GM23248 (cell line): Measurements from ENCODE around the gene H6PD. TPM values are rescaled to one million over a fixed set of nuclear protein-coding genes. Genes with fewer than 3 reads are reported as not detected.
A peak's percentile ranks its signal among the peaks of the same experiment; 100 is the strongest.

Experiments used
- DNase-seq: peaks from one replicate; pipeline ENCODE4 v3.0.0-alpha.2; 2015
- H2AFZ ChIP-seq: fragments of 200-600 bp; sonication (generic); 2 replicates; pipeline ENCODE4 v1.6.1; 2016; ENCODE audit warnings: antibody characterized with exemption
- H3F3A ChIP-seq: fragments of 200-600 bp; sonication (generic); 2 replicates; pipeline ENCODE4 v1.6.1; 2016; ENCODE audit warnings: mild to moderate bottlenecking, antibody characterized with exemption, mixed run types; ENCODE audit not compliant: insufficient read depth
- H3K27ac ChIP-seq: fragments of 200-600 bp; sonication (generic); 2 replicates; pipeline ENCODE4 v1.5.1; 2016; ENCODE audit warnings: mild to moderate bottlenecking
- H3K27me3 ChIP-seq: fragments of 200-600 bp; sonication (generic); replicated peaks from 2 replicates; pipeline ENCODE4 v1.6.1; 2016; ENCODE audit warnings: mild to moderate bottlenecking; ENCODE audit not compliant: insufficient read depth
- H3K36me3 ChIP-seq: fragments of 200-600 bp; sonication (generic); 2 replicates; pipeline ENCODE4 v1.6.1; 2016; ENCODE audit warnings: low read depth, mild to moderate bottlenecking
- H3K4me1 ChIP-seq: fragments of 200-600 bp; sonication (generic); 2 replicates; pipeline ENCODE4 v1.6.1; 2016; ENCODE audit warnings: mild to moderate bottlenecking; ENCODE audit not compliant: insufficient read depth
- H3K4me2 ChIP-seq: fragments of 200-600 bp; sonication (generic); one replicate; pipeline ENCODE4 v1.6.1; 2016; ENCODE audit warnings: mild to moderate bottlenecking; ENCODE audit not compliant: unreplicated experiment
- H3K4me3 ChIP-seq: fragments of 200-600 bp; sonication (generic); 2 replicates; pipeline ENCODE4 v1.5.1; 2016; ENCODE audit warnings: mild to moderate bottlenecking
- H3K79me2 ChIP-seq: fragments of 200-600 bp; sonication (generic); 2 replicates; pipeline ENCODE4 v1.6.1; 2016; ENCODE audit warnings: mild to moderate bottlenecking; ENCODE audit not compliant: insufficient read depth
- H3K9ac ChIP-seq: fragments of 200-600 bp; sonication (generic); 2 replicates; pipeline ENCODE4 v1.6.1; 2016; ENCODE audit warnings: mild to moderate bottlenecking
- H3K9me2 ChIP-seq: fragments of 200-600 bp; sonication (generic); 2 replicates; pipeline ENCODE4 v1.6.1; 2016; ENCODE audit warnings: mixed run types, mild to moderate bottlenecking, moderate library complexity; ENCODE audit not compliant: insufficient read depth
- H3K9me3 ChIP-seq: fragments of 200-600 bp; sonication (generic); one replicate; pipeline ENCODE4 v1.6.1; 2017; ENCODE audit warnings: low read depth
- H4K20me1 ChIP-seq: fragments of 200-600 bp; sonication (generic); 2 replicates; pipeline ENCODE4 v1.6.0; 2016; ENCODE audit not compliant: insufficient read depth
- EZH2 ChIP-seq: fragments of 200-600 bp; sonication (generic); IDR thresholded peaks from 2 replicates; pipeline ENCODE4 v1.6.1; 2018; ENCODE audit warnings: antibody characterized with exemption, mild to moderate bottlenecking; ENCODE audit not compliant: insufficient read depth, poor library complexity, severe bottlenecking
- EZH2phosphoT487 ChIP-seq: fragments of 200-600 bp; sonication (generic); IDR thresholded peaks from 2 replicates; pipeline ENCODE4 v1.6.1; 2018; ENCODE audit warnings: antibody characterized with exemption, moderate library complexity, mild to moderate bottlenecking, low read depth; ENCODE audit not compliant: insufficient read depth
- WGBS, 2 experiments: methylation state at CpG; one replicate each; pipeline ENCODE4 v1.1.6; 2015 to 2017; ENCODE audit warnings: low lambda C conversion rate in 2 of 2, low coverage in 1 of 2; ENCODE audit errors: missing lambda C conversion rate in 2 of 2; 5-methylcytosine and 5-hydroxymethylcytosine counted together
- in situ Hi-C: fragments of 300-500 bp; cut with MboI; formaldehyde crosslinking; loops from 2 replicates; pipeline ENCODE4 v1.15.0; 2020
- polyA plus RNA-seq: library from polyadenylated mRNA; unstranded; fragments of >200 nt; fragmentation: Nextera tagmentation; extraction: Ambion mirVana; gene quantifications from 2 replicates; pipeline ENCODE4 v1.2.1, GENCODE V29; 2016
- total RNA-seq: library from RNA; depleted of rRNA; stranded (reverse); fragments of >200 nt; shearing (Covaris generic); gene quantifications from 2 replicates; pipeline ENCODE4 v1.2.3, GENCODE V29; 2014

H6PD gene
- total and polyA plus RNA-seq, 2 experiments from 2014 or later, result 16.1 to 29.6 TPM

DNA sequence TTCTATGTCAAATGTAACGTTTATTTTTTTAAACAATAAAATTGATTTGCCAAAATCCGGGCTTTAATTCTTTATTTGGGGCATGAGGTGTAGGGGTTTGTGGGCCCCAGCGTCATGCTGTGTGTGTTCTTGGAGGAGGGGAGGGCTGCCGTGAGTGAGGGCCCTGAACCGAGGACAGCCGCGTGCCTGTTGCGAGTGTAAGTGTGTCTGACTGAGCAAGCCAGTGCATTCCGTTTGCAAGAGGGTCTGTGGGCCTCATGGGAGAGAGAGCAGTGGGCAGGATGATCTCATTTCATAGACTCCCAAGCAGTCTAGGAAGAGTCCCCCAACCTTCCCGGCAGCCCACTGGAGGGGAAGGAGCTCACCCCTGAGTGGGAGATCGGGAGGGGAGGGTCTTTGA is 36.7 kb downstream of the H6PD start:
- Histone ChIP-seq H2AFZ (no peak overlapping the region), H3K9ac (no peak overlapping the region), H3K4me3 (no peak overlapping the region), H3K9me2 (no peaks in the 10 kb centered on the region), H3K4me1 (peaks cover 18% of the 10 kb centered on the region), H3K4me2 (no peak overlapping the region), H3K36me3 (no peaks in the 10 kb centered on the region), H3F3A (no peaks in the 10 kb centered on the region), H3K79me2 (no peaks in the 10 kb centered on the region), H3K27ac (no peak overlapping the region), H3K27me3 (no peaks in the 10 kb centered on the region), H3K9me3 (no peaks in the 10 kb centered on the region), H4K20me1 (no peaks in the 10 kb centered on the region)
- WGBS, 2 experiments, result 80 to 87% methylated on average over 11 of the region's 11 CpGs
- DNase-seq, result no peak
- no peak for TF ChIP-seq EZH2phosphoT487
- TF ChIP-seq EZH2, result no peak
- in situ Hi-C loops, result no loop called here

DNA sequence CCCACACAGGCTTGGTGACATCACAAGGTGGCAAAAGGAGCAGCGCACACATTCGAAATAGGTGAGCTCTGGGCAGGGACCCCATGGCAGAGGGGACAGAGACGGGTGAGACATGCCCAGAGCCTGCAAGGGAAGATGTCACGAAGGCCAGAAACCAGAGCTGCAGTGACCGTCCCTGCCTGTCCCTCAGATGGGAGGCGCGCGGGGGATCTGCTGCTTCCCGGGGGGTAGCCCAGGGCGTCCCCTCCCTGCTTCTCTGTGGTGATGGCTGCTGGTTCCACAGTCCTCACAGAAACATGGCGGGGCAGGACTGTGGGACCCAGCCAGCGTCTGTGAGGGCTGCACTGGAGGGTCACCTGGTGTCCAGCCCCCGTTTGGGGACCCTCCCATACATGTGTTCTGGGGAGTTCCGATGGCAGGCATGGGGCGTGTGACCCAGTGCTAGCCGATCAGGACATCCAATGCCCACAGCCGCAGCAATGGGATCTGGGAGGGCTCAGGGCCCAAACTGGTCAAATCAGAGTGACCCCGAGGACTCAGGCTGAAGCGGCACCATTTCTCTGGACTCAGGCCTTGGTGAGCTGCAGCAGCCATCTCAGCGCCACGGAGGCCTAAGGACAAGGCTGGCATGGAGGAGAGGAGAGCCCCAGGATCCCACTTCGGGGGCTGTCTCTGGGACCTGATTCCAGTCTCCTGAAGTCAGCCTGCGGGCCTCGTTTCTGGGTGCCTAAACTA is 37.5 kb downstream of the H6PD start:
- Histone ChIP-seq H2AFZ (no peak overlapping the region), H3K4me3 (no peak overlapping the region), H3K4me1 (peaks cover 15% of the 10 kb centered on the region), H3K9me3 (no peaks in the 10 kb centered on the region), H3K27me3 (no peaks in the 10 kb centered on the region), H3K79me2 (no peaks in the 10 kb centered on the region), H3K4me2 (no peak overlapping the region), H3K36me3 (no peaks in the 10 kb centered on the region), H3K9ac (no peak overlapping the region), H3K9me2 (no peaks in the 10 kb centered on the region), H4K20me1 (no peaks in the 10 kb centered on the region), H3K27ac (no peak overlapping the region), H3F3A (no peaks in the 10 kb centered on the region)
- WGBS, 2 experiments, result 91 to 96% methylated on average over 22 to 24 of the region's 24 CpGs
- no peak for DNase-seq
- in situ Hi-C loops, result no loop called here
- TF ChIP-seq EZH2 (no peak), EZH2phosphoT487 (no peak)

DNA sequence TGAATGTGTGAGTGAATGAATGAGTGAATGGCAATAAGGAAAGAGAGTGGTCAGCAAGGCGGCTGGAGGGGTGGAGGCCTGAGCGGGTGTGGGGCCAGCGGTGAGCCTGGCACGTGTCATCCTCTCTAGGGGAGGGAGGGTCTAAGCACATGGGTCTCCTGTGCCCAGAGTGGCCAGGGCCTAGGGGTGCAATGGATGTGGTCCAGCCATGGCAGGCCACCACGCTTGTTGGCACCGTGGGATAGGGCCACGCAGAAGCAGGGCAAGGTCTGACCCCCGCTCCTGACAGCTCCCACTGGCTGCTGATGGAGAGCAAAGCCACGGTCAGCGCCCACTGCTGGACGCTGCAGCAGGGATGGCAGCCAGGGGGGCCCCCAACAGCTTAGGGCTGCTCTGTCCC is 38.6 kb downstream of the H6PD start:
- no peaks in the 10 kb centered on the region for H3K79me2 ChIP-seq
- H3F3A ChIP-seq, result no peaks in the 10 kb centered on the region
- H3K27ac ChIP-seq, result no peak overlapping the region
- H3K9me3 ChIP-seq, result no peaks in the 10 kb centered on the region
- peaks cover 16% of the 10 kb centered on the region for H3K4me1 ChIP-seq
- H3K27me3 ChIP-seq, result no peaks in the 10 kb centered on the region
- H3K9me2 ChIP-seq, result no peaks in the 10 kb centered on the region
- DNase-seq, result no peak
- in situ Hi-C loops, result no loop called here
- 71 to 72% methylated on average over 11 of the region's 11 CpGs for WGBS, 2 experiments
- H3K4me2 ChIP-seq, result no peak overlapping the region
- H2AFZ ChIP-seq, result no peak overlapping the region
- TF ChIP-seq EZH2, result no peak
- no peak for TF ChIP-seq EZH2phosphoT487
- no peak overlapping the region for H3K9ac ChIP-seq
- H3K36me3 ChIP-seq, result no peaks in the 10 kb centered on the region
- H4K20me1 ChIP-seq, result no peaks in the 10 kb centered on the region
- H3K4me3 ChIP-seq, result no peak overlapping the region

DNA sequence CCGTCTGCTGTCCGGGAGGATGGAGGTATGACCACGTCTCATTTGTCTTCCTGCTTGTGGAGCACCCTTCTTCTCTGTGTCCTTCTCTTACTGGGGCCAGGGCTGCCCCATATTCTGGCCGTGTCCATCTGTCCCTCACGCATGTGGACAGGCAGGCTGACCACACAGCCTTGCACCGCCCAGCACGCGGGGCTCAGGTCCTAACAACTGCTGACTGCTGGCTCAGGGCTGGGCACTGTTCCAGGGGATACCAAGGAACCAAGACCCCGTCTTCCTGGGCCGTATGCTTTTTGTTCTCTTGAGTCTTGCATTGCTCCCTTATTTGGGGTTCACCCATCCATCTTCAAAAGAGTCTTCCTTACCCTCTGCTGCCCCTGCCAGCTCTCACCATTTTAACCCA is 40.6 kb downstream of the H6PD start:
- no peaks in the 10 kb centered on the region; the same call in 1 of the 2 replicates for H3F3A ChIP-seq
- TF ChIP-seq EZH2phosphoT487, result no peak
- TF ChIP-seq EZH2, result no peak
- DNase-seq, result no peak
- no peak overlapping the region for H3K27ac ChIP-seq
- H3K36me3 ChIP-seq, result no peaks in the 10 kb centered on the region
- H3K9ac ChIP-seq, result no peak overlapping the region
- H3K4me3 ChIP-seq, result 0 out of 2 replicates have a peak overlapping the region, but pooled peaks have one; percentile 27
- no peaks in the 10 kb centered on the region for H3K27me3 ChIP-seq
- in situ Hi-C loops, result no loop called here
- WGBS, 2 experiments, result 70 to 82% methylated on average over 10 of the region's 10 CpGs
- no peaks in the 10 kb centered on the region for H4K20me1 ChIP-seq
- no peak overlapping the region for H2AFZ ChIP-seq
- H3K9me3 ChIP-seq, result no peaks in the 10 kb centered on the region
- peaks cover 36% of the 10 kb centered on the region for H3K4me1 ChIP-seq
- H3K79me2 ChIP-seq, result no peaks in the 10 kb centered on the region
- H3K9me2 ChIP-seq, result no peaks in the 10 kb centered on the region
- peak overlapping the region; percentile 41 for H3K4me2 ChIP-seq
